HL-60 (cell line): ENCODE measurements around the gene BPHL.

Experiments
- DNase-seq, 2 experiments: peaks; one replicate each; pipeline ENCODE4 v3.0.0-alpha.2; 2010 to 2020; ENCODE audit warnings: low read depth in 1 of 2, low spot score in 1 of 2
- H3K27ac ChIP-seq: fragments of 250-450 bp; sonication (Bioruptor Pico); replicated peaks from 2 replicates; pipeline ENCODE4 v1.5.1; 2020; ENCODE audit warnings: mild to moderate bottlenecking, moderate library complexity
- H3K27me3 ChIP-seq: fragments of 250-450 bp; sonication (Bioruptor Pico); 2 replicates; pipeline ENCODE4 v1.5.1; 2021; ENCODE audit warnings: mild to moderate bottlenecking, moderate library complexity; ENCODE audit not compliant: insufficient read depth, poor library complexity, severe bottlenecking
- H3K4me3 ChIP-seq: replicated peaks from 2 replicates; pipeline ENCODE4 v1.5.1; 2011; ENCODE audit warnings: mild to moderate bottlenecking, control low read depth, low read length; ENCODE audit not compliant: insufficient read depth
- GABPA ChIP-seq: IDR thresholded peaks from 2 replicates; pipeline ENCODE4 v1.6.1; 2012; ENCODE audit warnings: low read depth
- POLR2AphosphoS5 ChIP-seq: IDR thresholded peaks from 2 replicates; pipeline ENCODE4 v1.6.1; 2012; ENCODE audit warnings: low read depth
- SPI1 ChIP-seq: IDR thresholded peaks from 2 replicates; pipeline ENCODE4 v1.6.1; 2012; ENCODE audit warnings: low read depth, mild to moderate bottlenecking, borderline replicate concordance
- TF ChIP-seq, protein P1 (sequence below): IDR thresholded peaks from 2 replicates; pipeline ENCODE4 v1.6.1; 2012; ENCODE audit warnings: low read depth; ENCODE audit not compliant: insufficient replicate concordance
- TF ChIP-seq, protein P2 (sequence below): IDR thresholded peaks from one replicate; pipeline ENCODE4 v1.5.1; 2011; ENCODE audit warnings: low read length, control low read depth, inconsistent platforms; ENCODE audit not compliant: insufficient read depth

BPHL gene

DNA sequence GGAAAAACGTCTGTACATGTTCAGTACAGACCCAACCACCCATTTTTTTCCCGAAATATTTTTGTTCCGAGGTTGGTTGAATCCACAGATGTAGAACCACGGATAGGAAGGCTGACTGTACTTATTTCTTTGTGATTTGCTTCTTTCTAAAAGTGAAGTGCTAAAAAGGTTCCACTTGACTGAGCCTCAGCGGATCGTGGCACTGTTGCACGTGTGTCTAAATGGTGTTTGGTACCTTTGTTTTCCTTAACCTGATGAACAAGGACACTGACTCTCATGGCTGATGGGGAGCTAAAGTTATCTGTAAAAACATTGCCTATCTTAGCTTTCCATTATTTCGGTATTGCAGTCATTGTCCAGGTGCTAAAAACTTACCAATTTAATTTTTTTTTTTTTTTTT lies 6.2 kb downstream of the BPHL start:
- no peak overlapping the region for H3K4me3 ChIP-seq
- TF ChIP-seq, protein P1, sequence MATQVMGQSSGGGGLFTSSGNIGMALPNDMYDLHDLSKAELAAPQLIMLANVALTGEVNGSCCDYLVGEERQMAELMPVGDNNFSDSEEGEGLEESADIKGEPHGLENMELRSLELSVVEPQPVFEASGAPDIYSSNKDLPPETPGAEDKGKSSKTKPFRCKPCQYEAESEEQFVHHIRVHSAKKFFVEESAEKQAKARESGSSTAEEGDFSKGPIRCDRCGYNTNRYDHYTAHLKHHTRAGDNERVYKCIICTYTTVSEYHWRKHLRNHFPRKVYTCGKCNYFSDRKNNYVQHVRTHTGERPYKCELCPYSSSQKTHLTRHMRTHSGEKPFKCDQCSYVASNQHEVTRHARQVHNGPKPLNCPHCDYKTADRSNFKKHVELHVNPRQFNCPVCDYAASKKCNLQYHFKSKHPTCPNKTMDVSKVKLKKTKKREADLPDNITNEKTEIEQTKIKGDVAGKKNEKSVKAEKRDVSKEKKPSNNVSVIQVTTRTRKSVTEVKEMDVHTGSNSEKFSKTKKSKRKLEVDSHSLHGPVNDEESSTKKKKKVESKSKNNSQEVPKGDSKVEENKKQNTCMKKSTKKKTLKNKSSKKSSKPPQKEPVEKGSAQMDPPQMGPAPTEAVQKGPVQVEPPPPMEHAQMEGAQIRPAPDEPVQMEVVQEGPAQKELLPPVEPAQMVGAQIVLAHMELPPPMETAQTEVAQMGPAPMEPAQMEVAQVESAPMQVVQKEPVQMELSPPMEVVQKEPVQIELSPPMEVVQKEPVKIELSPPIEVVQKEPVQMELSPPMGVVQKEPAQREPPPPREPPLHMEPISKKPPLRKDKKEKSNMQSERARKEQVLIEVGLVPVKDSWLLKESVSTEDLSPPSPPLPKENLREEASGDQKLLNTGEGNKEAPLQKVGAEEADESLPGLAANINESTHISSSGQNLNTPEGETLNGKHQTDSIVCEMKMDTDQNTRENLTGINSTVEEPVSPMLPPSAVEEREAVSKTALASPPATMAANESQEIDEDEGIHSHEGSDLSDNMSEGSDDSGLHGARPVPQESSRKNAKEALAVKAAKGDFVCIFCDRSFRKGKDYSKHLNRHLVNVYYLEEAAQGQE: no peak
- TF ChIP-seq GABPA (no peak), POLR2AphosphoS5 (no peak), SPI1 (no peak)
- TF ChIP-seq, protein P2, sequence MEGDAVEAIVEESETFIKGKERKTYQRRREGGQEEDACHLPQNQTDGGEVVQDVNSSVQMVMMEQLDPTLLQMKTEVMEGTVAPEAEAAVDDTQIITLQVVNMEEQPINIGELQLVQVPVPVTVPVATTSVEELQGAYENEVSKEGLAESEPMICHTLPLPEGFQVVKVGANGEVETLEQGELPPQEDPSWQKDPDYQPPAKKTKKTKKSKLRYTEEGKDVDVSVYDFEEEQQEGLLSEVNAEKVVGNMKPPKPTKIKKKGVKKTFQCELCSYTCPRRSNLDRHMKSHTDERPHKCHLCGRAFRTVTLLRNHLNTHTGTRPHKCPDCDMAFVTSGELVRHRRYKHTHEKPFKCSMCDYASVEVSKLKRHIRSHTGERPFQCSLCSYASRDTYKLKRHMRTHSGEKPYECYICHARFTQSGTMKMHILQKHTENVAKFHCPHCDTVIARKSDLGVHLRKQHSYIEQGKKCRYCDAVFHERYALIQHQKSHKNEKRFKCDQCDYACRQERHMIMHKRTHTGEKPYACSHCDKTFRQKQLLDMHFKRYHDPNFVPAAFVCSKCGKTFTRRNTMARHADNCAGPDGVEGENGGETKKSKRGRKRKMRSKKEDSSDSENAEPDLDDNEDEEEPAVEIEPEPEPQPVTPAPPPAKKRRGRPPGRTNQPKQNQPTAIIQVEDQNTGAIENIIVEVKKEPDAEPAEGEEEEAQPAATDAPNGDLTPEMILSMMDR: no peak

GRCh38 chr6:3125815-3126214 lies 7.3 kb downstream of the BPHL start:
- H3K4me3 ChIP-seq: no peak overlapping the region
- no peaks in the 10 kb centered on the region for H3K27me3 ChIP-seq
- TF ChIP-seq POLR2AphosphoS5 (no peak), SPI1 (no peak), GABPA (no peak)
- TF ChIP-seq, protein P2: no peak
- TF ChIP-seq, protein P1: no peak
- no peak overlapping the region for H3K27ac ChIP-seq
- DNase-seq: no peak

More for the DNA sequence above, 6.2 kb downstream of the BPHL start:
- no peak overlapping the region for H3K27ac ChIP-seq
- H3K27me3 ChIP-seq: no peaks in the 10 kb centered on the region
- DNase-seq: no peak

- TF ChIP-seq SPI1 (no peak), GABPA (no peak), POLR2AphosphoS5 (no peak)
- TF ChIP-seq, protein P2: no peak
- TF ChIP-seq, protein P1: no peak
- no peaks in the 10 kb centered on the region for H3K27me3 ChIP-seq
- H3K27ac ChIP-seq: no peak overlapping the region
- no peak for DNase-seq
- no peak overlapping the region for H3K4me3 ChIP-seq
Measured at GRCh38 chr6:3128356-3129108, 10.0 kb downstream of the BPHL start.
